SIG-M5 treated with dmso at 0.1 percent for 504 hours (cell line): ENCODE measurements around the gene AGBL1.
A peak's percentile ranks its signal among the peaks of the same experiment; 100 is the strongest.

Experiments
- DNase-seq: peaks from one replicate; lab custom pipeline; 2025; ENCODE audit not compliant: unreplicated experiment; lab: John Stamatoyannopoulos, UW

Gene AGBL1

DNA sequence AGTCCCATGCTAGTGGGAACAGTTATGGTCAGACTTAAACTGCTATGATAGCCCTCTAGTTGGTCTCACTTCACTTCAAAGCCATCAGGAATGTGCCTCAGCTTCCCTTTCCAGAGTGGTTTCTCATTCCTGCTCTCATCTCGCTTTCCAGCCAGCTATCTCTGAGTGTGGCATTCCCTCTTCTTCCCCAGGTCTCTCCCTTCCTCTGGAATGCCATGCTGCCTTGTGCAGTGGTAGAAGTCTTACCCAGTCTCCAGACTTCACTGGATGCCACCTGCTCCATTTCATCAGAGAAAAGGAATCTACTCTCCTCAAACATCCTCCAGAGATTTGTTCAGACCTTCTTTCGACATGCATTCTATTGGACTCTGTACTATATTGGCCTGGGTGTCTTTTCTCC, 83.0 kb downstream of the AGBL1 start:
- no peak for DNase-seq

DNA sequence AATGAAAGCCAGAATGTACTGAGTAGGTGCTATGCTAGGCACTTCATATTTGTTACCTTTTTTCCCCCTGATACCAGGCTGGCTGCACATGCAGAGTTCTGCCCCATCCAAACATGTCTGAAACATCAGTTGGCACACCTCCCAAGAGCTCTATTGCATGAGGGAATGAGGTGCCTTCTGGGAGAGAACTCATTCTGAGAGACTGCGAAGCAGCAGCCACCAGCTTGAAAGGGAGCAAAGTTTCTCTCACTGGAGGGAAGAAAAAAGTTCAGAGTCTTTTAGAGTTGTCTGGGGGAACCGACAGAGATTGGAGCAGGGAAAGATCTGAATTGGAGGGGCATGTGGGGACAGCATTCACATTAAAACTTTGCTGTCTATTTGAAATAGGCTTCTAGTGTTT, 84.1 kb downstream of the AGBL1 start:
- no peak for DNase-seq

DNA sequence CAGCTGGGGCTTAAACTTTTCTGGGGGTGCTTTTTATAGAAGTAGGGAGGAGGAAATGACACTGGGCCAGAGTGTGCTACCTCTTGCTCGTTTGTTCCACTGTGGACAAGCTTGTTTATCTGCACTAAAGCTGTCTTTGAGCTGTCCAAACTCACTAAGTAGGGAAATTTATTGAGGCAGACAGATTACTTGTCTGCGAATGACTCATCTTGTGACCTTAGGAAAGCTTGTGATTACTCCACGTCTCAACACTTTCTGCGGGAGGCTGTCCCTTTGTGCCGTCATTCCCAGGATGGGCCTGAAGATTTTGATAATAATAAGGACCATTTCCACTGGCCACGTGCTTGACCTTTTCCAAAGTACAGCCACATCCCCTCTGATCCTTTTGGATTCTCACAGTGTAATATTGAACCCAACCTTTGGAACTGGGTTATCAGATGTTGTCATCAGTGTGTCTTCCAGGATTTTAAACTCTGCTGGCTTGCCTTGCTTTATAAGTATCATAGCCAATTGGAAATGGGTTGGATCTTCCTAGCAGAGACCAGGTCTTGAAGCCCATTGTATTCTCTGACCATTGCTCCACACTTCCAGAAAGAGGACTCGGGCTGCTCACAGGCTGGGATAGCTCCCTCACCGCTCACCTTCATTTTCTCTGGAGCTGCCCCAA, 84.7 kb downstream of the AGBL1 start:
- DNase-seq: no peak

DNA sequence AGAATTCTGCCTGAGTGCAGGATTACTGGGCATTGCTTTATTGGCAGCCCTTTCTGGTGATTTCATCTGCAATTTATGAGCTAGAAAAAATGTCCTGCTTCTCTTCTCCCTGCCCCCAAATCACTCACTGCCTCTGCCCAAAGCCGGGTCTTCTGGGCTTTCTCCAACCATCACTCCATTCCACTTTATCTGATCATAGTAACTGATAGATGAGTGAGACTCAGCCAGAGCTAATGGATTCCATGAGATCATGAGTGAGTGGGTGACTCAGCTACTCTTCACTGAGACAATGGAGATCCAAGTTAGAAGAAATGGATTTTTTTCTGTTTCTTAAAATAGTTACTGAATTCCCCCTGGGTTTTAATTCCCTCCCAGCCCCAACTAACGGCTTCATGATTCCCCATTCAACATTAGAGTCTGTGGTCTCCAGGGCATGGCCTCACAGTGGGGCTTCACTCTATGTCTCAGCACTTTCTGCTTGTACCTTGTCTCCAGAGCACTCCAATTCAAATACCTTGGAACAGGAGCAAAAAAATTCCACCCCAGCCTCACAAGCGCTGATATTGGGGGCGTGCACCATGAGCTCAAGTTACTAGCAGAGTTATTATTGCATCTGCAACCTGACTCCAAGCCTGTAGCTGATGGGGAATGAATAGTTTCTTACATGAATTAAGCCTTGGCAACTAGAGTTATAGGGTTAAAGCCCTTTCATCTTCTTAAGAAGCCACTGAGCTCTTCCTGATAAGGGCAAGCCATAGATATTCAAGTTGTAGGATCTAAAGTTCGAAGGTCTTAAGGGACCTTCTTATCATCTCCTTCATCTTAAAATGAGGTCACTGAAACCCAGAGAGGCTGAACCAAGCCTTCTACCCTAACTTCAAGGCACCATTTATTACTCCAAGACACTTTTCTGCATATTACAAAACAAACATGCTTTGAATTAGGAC, 85.9 kb downstream of the AGBL1 start:
- no peak for DNase-seq

DNA sequence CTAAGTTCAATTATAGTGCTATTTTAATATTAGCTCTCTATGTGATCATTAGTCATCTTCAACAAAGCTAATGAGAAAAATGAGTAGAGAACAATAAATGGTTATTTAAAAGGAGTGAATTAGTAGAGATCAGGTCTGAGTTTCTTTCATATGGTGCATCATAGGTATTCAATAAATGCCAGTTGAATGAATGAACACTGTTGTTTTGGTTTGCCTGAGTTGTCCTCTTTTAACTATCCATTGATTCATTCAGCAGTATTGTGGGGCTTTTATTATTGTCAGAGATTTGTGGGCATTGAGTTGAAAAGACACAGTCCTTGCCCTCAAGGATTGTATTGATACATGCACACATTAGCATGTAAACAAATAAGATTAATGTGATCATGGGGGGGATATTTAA, 88.2 kb downstream of the AGBL1 start:
- no peak for DNase-seq

DNA sequence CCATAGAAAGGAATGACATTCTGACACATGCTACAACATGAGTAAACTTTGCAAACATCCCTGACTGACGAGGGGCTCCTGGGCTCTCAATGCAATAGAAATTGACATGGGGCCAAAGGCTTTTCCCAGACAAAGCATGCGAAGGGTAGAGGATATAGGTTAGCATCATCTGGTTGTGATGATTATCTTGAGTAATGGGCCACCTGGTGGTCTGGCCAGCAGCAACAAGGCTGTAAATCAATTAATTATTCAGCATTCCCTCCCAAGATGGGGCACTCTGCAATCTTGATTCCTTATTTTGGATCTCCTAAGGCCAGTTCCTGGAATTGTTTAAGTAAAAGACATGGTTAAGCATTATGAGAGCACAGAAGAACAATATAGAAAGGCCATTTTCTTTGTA, 99.2 kb downstream of the AGBL1 start:
- DNase-seq: no peak

DNA sequence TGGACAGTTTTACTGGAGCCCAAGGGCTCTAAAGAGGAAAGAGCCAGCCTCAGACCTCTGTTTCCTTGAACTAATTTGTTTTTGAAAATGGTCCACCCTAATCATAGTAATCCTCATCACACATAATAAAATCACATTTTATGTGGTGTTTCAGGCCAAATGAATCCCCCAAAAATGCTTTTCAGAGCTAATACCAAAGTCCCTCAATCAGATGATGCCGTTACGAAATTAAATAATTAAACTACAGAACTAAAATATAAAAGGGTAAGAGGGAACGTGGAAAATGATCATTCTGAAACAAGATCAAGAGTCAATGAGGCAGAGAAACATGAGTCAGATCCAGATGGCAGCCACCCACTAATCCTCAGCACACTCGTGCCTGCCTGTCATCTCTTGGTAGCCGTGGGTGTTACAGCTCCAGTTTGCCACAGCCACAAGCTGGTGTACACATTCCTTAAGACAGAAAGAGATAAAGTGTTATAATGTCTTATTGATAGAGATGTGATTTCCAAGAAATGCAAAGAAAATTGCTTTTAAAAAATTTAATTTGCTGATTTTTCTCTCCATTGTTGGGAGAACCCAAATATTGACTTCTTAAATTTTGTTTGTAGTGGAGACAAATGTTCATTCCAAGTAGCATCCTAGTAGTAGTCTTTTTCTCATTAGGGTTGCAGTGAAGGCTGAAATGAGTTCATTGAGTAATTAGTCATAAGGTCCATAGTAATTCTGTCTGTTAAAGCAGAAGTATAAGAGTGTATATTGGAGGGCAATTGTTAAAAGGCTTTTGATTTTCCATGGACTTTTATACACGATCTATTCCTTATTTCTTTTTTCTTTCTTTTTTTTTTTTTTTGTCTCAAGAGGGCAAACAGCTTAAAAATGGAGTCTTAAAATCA, 104.2 kb downstream of the AGBL1 start:
- DNase-seq: no peak

DNA sequence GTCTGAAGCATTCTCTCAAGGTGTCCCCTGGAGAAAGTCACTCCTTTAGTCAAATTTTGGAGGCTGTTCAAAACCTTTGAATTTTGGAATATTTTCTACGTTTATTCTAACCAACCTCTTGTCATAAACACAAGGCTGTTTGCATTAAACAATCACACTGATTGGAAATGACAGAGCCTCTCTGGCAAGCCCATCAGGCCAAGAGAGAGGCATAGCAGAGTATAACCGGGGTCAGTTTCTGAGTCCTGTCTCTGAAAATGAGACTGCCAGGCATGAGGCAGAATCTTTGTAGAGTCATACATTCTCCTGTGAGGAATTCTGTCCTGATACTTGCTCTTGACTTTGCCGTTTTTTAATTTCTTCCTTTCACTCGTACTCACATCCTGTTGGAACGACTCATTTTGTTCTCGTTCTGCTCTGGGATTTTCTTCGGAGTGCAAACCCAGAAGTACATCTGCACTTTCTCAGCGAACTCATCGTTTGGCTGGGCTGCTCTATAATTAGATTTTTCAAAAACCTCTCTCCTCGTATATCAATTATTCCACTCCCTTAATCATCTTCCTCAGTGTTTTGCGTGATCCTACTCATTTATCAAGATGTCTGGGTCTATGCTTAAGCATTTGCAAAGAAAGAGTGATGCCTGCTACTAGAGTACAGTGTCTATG, 114.2 kb downstream of the AGBL1 start:
- DNase-seq: no peak

DNA sequence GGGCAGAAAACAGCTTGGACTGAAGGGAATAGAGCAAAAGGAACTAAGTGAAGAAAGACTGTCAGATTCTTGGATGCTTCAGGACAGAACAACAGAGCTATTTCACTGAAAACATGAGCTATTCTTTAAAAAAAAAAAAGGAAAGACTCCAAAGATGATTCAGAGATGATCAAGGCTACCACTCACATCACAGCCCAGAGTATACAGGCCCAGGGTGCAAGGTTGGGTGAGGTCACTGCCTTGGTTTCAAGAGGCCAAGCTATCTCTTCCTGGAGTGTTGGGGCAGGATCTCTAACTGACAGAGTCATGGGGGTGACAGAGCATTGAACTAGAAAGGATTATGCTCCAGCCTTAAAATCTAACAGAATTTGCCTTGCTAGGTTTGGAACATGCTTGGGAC, 118.1 kb downstream of the AGBL1 start:
- no peak for DNase-seq

DNA sequence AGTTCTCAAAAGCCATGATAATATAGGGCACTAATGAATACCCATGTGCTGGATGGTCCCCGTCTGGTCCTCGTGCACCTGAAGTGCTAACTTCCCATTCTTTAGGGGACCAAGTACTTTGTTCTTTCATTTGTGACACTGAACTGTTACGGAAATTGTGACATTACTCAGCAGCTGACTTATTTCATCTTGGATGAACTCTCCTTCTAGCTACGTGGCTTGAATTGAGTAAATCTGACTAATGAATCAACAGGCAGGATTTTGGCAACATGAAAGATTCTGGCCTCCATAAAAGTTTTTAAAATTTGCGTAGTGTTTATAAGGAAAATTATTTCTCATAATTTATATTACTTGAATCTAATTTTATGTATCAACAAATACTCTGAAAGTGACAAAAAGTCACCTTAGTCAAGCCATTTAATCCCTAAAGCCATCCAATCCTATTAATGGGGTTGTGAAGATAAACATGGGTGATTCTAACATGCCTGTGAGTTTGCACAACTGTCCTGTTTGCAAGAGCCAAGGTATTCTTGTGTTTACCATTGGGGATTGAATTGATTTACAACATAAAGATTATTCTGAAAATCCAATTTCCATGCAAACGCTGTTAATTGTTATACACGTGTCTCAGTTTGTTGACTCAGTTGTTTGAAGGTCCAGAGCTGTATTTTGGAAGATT, 119.9 kb downstream of the AGBL1 start:
- no peak for DNase-seq

DNA sequence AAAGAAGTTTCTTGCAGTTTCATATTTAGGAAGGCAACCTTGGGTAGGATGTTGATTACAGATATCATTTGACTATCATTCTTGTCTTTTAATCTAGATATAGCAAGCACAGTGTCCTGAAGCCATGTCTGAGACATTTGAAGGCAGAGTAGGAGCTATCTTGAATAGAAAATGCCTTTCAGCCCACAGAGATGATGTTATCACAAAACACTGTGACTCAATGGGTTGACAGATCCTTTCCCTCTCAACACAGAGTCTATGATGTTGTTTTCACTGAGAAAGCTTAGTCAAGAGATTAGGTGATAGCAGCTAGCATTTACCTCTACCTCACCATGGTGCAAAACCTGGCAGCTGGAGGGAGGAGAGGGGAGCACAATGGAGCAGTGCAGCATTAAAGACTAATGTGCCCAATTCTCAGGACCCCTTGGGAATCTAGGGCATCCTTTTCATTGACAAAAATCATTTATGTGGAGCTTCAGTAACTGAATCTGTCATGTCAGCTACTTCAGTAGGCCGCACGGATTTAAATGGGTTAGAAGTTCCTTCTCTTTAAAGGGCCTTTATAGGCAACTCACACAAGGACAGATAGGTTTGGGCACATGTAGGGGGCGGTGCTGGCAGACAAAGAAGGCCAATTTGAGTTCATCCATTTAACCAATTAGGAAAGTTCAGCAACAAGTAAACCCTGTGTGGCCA, 121.8 kb downstream of the AGBL1 start:
- no peak for DNase-seq

DNA sequence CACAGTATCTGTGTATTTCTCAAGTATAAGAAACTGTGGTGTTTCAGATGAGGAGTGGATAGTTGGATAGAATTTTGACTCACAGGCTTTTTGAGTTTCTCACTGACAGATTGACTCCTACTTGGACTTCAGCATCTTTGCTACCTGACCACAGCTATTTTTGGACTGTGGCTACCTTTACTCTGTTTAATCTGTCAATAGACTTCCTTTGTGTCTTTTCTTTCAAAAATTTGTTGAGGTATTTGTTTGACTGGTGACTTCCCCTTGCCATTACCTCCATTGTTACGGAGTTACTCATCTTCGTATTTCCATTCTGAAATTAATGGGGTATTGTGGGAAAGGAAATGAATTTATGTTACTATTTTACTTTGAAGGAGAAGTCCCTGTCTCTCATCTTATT, 123.8 kb downstream of the AGBL1 start:
- DNase-seq: no peak

DNA sequence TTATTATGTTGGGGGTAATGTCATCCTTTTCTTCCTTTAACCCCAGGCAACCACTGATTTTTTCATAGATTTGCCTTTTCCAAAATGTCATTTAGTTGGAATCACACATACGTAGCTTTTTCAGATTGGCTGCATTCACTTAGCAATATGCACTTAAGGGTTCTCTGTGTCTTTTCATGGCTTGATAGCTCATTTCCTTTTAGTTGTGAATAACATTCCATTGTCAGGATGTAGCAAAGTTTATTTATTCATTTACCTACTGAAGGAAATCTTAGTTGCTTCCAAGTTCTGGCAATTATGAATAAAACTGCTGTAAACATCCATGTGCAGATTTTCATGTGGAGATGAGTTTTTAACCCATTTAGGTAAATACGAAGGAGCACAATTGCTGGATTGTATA, 125.4 kb downstream of the AGBL1 start:
- no peak for DNase-seq

DNA sequence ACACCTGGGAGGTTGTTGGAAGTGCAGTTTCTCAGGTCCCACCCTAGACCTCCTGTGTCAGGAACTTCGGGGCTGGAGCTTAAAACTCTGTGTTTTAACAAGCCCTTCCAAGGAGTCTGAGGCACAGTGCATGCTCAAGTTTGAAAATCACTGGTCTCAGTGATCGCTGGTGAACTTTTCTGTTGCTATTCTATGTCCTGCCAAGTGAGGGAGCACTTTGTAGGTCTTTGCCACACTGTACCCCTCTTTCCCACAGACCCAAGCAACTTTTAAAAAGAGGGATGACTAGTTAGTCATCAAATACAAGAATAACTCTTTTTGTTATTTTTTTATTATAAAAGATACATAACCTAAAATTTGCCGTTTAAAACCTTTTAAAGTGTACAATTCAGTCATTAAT, 133.7 kb downstream of the AGBL1 start:
- no peak for DNase-seq

DNA sequence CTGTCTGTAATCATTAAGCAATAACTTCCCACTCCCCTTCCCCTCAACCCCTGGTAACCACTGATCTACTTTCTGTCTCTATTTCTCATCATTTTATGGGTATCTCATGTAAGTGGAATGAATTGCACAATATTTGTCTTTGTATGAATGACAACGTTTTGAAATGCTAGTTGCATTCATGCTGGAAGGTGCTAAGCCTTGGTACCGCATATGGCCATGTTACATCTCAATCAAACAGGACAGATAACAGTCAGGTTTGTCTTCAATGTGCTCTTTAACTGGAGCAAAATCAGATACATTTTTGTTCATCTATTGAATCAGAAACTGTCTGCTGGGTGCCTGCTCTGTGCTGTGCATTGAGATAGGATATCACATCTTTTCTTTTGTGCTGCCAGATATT, 134.2 kb downstream of the AGBL1 start:
- no peak for DNase-seq

DNA sequence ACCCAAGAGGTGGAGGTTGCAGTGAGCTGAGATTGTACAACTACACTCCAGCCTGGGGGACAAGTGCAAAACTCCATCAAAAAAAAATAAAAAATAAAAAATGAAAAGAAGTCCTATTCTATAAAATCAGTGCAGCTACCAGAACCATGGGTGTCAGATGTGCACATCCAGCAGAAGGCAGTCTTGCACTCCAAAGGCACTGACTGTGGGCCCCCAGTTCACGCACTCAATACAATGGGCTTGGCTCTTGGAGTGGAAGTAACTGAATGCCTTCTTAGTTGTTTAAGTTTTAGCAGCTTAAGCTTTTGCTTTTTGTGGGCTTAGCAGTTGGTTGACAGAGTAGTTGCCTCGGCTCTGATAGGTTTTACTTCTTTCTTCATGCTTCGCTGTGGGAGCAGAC, 141.4 kb downstream of the AGBL1 start:
- no peak for DNase-seq

DNA sequence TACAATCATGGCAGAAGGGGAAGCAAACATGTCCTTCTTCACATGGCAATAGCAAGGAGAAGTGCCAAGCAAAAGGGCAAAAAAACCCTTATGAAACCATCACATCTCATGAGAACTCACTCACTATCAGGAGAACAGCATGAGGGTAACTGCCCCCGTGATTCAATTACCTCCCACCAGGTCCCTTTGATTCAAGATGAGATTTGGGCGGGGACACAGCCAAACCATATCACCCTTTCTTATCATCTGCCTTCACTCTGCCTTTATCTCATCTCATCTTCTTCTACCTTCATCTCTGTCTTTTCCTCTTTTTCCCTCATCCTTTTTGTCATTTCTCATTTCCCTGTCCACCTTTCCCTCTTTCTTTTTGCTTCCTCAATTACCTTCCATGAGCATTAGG, 149.6 kb downstream of the AGBL1 start:
- DNase-seq: no peak

DNA sequence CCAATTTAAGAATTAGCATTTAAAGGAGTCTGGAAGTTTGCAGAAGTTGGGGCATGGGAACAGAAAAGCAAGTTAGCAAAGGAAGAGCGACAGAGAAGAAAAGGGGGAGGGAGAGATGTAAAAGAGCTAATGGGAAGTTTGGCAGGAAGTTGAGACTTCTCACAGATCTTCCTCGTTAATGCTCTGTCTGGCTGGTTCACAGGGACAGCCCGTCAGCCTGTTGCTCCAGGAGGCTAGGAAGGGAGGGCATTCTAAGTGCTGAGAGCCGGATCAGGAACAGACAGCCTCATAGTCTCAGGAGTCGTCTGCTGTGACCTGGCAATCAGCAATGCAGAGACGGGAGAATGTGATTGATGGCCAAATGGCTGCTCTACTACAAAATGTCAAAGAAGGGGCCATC, 150.3 kb downstream of the AGBL1 start:
- DNase-seq: no peak

DNA sequence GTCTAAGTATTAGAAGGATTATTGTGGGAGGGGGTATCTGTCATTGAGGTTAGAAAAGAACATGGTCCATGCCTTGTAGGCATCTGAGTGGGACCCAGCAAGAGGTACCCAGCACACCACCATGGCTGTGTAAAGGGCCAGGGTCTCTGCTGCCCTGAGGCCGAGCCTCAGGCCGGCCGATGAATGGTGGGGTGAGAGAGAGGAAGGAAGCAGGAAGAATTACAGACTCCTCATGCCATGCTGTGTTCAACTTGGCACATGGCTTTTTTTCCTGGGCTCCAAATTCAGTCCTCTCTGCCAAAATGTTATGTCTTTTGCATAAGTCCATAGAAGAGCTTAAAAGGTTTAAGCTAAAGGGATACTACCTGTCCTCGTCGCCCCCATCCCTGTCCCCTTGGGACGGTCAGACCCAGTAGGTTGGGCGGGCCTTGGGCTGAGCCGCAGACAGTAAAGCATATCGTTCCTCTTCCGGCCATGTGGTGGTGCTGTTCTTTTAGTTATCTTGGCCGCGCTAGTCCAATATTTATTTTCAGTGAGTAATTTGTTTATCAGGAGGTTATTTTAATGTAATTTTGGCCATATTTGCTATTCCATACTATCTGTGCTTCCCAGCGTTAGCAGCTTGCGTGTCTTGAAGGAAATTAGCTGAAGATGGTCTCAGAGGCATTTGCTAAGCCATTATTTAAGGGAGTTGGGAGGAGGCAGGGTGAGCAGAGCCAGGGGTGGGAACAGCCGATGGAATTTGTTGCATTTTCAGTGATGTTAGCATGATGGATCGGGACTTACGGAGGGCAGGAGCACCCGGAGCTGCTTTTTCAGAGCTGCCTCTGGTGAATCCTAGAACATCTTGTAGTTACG, 152.4 kb downstream of the AGBL1 start:
- DNase-seq: peak; percentile 25
